NB4 (cell line): Measurements from ENCODE around the gene MRPL33.

Experiments used
- CTCF ChIP-seq: IDR thresholded peaks from one replicate; pipeline ENCODE4 v1.5.1; 2012; ENCODE audit warnings: low read depth, low read length
- MAX ChIP-seq: IDR thresholded peaks from 2 replicates; pipeline ENCODE4 v1.6.1; 2011; ENCODE audit warnings: low read depth, low read length
- MYC ChIP-seq: IDR thresholded peaks from 2 replicates; pipeline ENCODE4 v1.6.1; 2011; ENCODE audit warnings: low read depth, low read length
- POLR2A ChIP-seq: IDR thresholded peaks from 2 replicates; pipeline ENCODE4 v1.6.1; 2011; ENCODE audit warnings: mild to moderate bottlenecking; ENCODE audit not compliant: insufficient read length; ENCODE audit errors: extremely low read depth

- no peak for TF ChIP-seq CTCF
- no peak for TF ChIP-seq POLR2A
- no peak for TF ChIP-seq MAX
- TF ChIP-seq MYC, result no peak
These were observed 34.7 kb upstream of the MRPL33 start for GRCh38 chr2:27736890-27737204.
